ENCODE measurements around the gene COG7.

The COG7 gene

GRCh38 chr16:23452572-23453337 lies at the start of gene COG7:
TSS of gene COG7 (minus strand) at chr16:23453189. CDS start at chr16:23452994, 195 bp downstream.
- DNase-seq: peak; percentile 89

GRCh38 chr16:23502466-23502865 lies 49.5 kb upstream of the COG7 start:
- no peak for DNase-seq

GRCh38 chr16:23501291-23501690 lies 48.3 kb upstream of the COG7 start:
- no peak for DNase-seq

- no peak for DNase-seq
These were observed 47.9 kb upstream of the COG7 start for GRCh38 chr16:23500862-23501225.

GRCh38 chr16:23500212-23500861 lies 47.3 kb upstream of the COG7 start:
- DNase-seq: no peak

GRCh38 chr16:23499801-23500200 lies 46.8 kb upstream of the COG7 start:
- DNase-seq: no peak

GRCh38 chr16:23498863-23499262 lies 45.9 kb upstream of the COG7 start:
- DNase-seq: no peak

GRCh38 chr16:23497543-23497868 lies 44.5 kb upstream of the COG7 start:
- no peak for DNase-seq

GRCh38 chr16:23496821-23497542 lies 44.0 kb upstream of the COG7 start:
- DNase-seq: no peak

- DNase-seq: no peak
These were observed 42.7 kb upstream of the COG7 start for GRCh38 chr16:23495671-23496070.

- no peak for DNase-seq
These were observed 41.2 kb upstream of the COG7 start for GRCh38 chr16:23494188-23494587.

- no peak for DNase-seq
These were observed 38.8 kb upstream of the COG7 start for GRCh38 chr16:23491490-23492391.

GRCh38 chr16:23486480-23486879 lies 33.5 kb upstream of the COG7 start:
- no peak for DNase-seq

GRCh38 chr16:23485841-23486240 lies 32.9 kb upstream of the COG7 start:
- DNase-seq: no peak

GRCh38 chr16:23485257-23485614 lies 32.2 kb upstream of the COG7 start:
- DNase-seq: no peak

GRCh38 chr16:23484510-23485256 lies 31.7 kb upstream of the COG7 start:
- DNase-seq: no peak

- peak; percentile 41 for DNase-seq
These were observed 30.5 kb upstream of the COG7 start for GRCh38 chr16:23483492-23483891.

- DNase-seq: peak; percentile 81
These were observed 29.8 kb upstream of the COG7 start for GRCh38 chr16:23482778-23483177.

GRCh38 chr16:23480257-23480656 lies 27.3 kb upstream of the COG7 start:
- no peak for DNase-seq

GRCh38 chr16:23479138-23479537 lies 26.1 kb upstream of the COG7 start:
- no peak for DNase-seq

- DNase-seq: no peak
These were observed 25.6 kb upstream of the COG7 start for GRCh38 chr16:23478566-23478965.

- DNase-seq: no peak
These were observed 23.3 kb upstream of the COG7 start for GRCh38 chr16:23476289-23476688.

Measured in CD4-positive, alpha-beta T cell treated with Interleukin-21 for 1 hour (primary cell).